DOHH2 (cell line): ENCODE data around the gene PLA1A.

Source experiments
- CTCF ChIP-seq: fragments of 200-600 bp; sonication (generic); IDR thresholded peaks from one replicate; pipeline ENCODE4 v1.5.1; 2014; ENCODE audit warnings: antibody characterized with exemption, mild to moderate bottlenecking, low read depth, low read length; ENCODE audit not compliant: poor library complexity, severe bottlenecking
- EZH2phosphoT487 ChIP-seq: fragments of 200-600 bp; sonication (generic); IDR thresholded peaks from 2 replicates; pipeline ENCODE4 v1.6.1; 2017; ENCODE audit warnings: borderline replicate concordance, mild to moderate bottlenecking, antibody characterized with exemption, low read length, moderate library complexity, mixed read lengths

- TF ChIP-seq CTCF (no peak), EZH2phosphoT487 (no peak)
Measured at GRCh38 chr3:119550192-119550910, 47.3 kb upstream of the PLA1A start.
